SK-N-SH treated with all-trans-retinoic acid at 6 μM for 48 hours (cell line): ENCODE measurements around the gene IGFL2.

ENCODE experiments used
- ATAC-seq: fragments of 200-7000 bp; cut with Tn5 transposase; 3 replicates; pipeline ENCODE4 v1.9.1; 2020; ENCODE audit warnings: mild to moderate bottlenecking, moderate library complexity
- ARNTL ChIP-seq: fragments of 450-650 bp; formaldehyde crosslinking; IDR thresholded peaks from 2 replicates; pipeline ENCODE4 v1.5.0; 2020; ENCODE audit warnings: low read depth, mild to moderate bottlenecking, moderate library complexity, borderline replicate concordance
- BACH2 ChIP-seq: fragments of 250-450 bp; sonication (Bioruptor Pico); IDR thresholded peaks from 2 replicates; pipeline ENCODE4 v1.9.0; 2021; ENCODE audit warnings: mild to moderate bottlenecking, borderline replicate concordance
- CSDC2 ChIP-seq: fragments of 250-450 bp; sonication (Bioruptor Pico); IDR thresholded peaks from 2 replicates; pipeline ENCODE4 v1.5.0; 2020; ENCODE audit warnings: mild to moderate bottlenecking, moderate library complexity
- ESRRG ChIP-seq: fragments of 250-450 bp; sonication (Bioruptor Pico); IDR thresholded peaks from 2 replicates; pipeline ENCODE4 v1.6.1; 2021; ENCODE audit warnings: mild to moderate bottlenecking
- GLIS3 ChIP-seq: fragments of 250-450 bp; sonication (Bioruptor Pico); IDR thresholded peaks from 2 replicates; pipeline ENCODE4 v1.5.0; 2020; ENCODE audit warnings: mild to moderate bottlenecking, moderate library complexity
- OSR1 ChIP-seq: fragments of 250-450 bp; sonication (Bioruptor Pico); IDR thresholded peaks from 2 replicates; pipeline ENCODE4 v1.8.0; 2022; ENCODE audit warnings: moderate library complexity, mild to moderate bottlenecking, inconsistent platforms
- PPARA ChIP-seq: fragments of 250-450 bp; sonication (Bioruptor Pico); IDR thresholded peaks from 2 replicates; pipeline ENCODE4 v1.5.0; 2020; ENCODE audit warnings: mild to moderate bottlenecking, borderline replicate concordance
- RARB ChIP-seq: fragments of 250-450 bp; sonication (Bioruptor Pico); IDR thresholded peaks from 2 replicates; pipeline ENCODE4 v1.8.0; 2021; ENCODE audit warnings: mild to moderate bottlenecking, moderate library complexity
- SNAI2 ChIP-seq: fragments of 250-450 bp; sonication (Bioruptor Pico); IDR thresholded peaks from 2 replicates; pipeline ENCODE4 v1.5.0; 2020; ENCODE audit warnings: mild to moderate bottlenecking, moderate library complexity
- TCF4 ChIP-seq: fragments of 250-450 bp; sonication (Bioruptor Pico); IDR thresholded peaks from 2 replicates; pipeline ENCODE4 v1.8.0; 2021; ENCODE audit warnings: mild to moderate bottlenecking, moderate library complexity, borderline replicate concordance
- TOX ChIP-seq: fragments of 250-450 bp; sonication (Bioruptor Pico); IDR thresholded peaks from 2 replicates; pipeline ENCODE4 v1.8.0; 2021; ENCODE audit warnings: mild to moderate bottlenecking, moderate library complexity, borderline replicate concordance
- ZFP3 ChIP-seq: fragments of 250-450 bp; sonication (Bioruptor Pico); IDR thresholded peaks from 2 replicates; pipeline ENCODE4 v1.5.0; 2020; ENCODE audit warnings: mild to moderate bottlenecking, moderate library complexity
- ZNF565 ChIP-seq: fragments of 450-650 bp; formaldehyde crosslinking; conservative IDR thresholded peaks from 2 replicates; pipeline ENCODE4 v1.5.0; 2020; ENCODE audit warnings: low read depth, mild to moderate bottlenecking, moderate library complexity
- ZNF70 ChIP-seq: fragments of 450-650 bp; formaldehyde crosslinking; IDR thresholded peaks from 2 replicates; pipeline ENCODE4 v1.5.0; 2020; ENCODE audit warnings: mild to moderate bottlenecking, moderate library complexity
- ZNF8 ChIP-seq: fragments of 450-650 bp; formaldehyde crosslinking; IDR thresholded peaks from 2 replicates; pipeline ENCODE4 v1.5.0; 2020; ENCODE audit warnings: mild to moderate bottlenecking, moderate library complexity
- TF ChIP-seq, protein P1 (sequence below): fragments of 250-450 bp; sonication (Bioruptor Pico); IDR thresholded peaks from 2 replicates; pipeline ENCODE4 v1.8.0; 2021; ENCODE audit warnings: low read depth, mild to moderate bottlenecking, moderate library complexity, borderline replicate concordance
- TF ChIP-seq, protein P2 (sequence below): fragments of 250-450 bp; sonication (Bioruptor Pico); IDR thresholded peaks from 2 replicates; pipeline ENCODE4 v1.5.0; 2020; ENCODE audit warnings: mild to moderate bottlenecking, moderate library complexity
- TF ChIP-seq, protein P3 (sequence below): fragments of 250-450 bp; sonication (Bioruptor Pico); IDR thresholded peaks from 2 replicates; pipeline ENCODE4 v1.5.1; 2020; ENCODE audit warnings: low read depth, mild to moderate bottlenecking, moderate library complexity
- TF ChIP-seq, protein P4 (sequence below): fragments of 250-450 bp; sonication (Bioruptor Pico); IDR thresholded peaks from 2 replicates; pipeline ENCODE4 v1.5.1; 2021; ENCODE audit warnings: mild to moderate bottlenecking, moderate library complexity

Gene IGFL2

DNA sequence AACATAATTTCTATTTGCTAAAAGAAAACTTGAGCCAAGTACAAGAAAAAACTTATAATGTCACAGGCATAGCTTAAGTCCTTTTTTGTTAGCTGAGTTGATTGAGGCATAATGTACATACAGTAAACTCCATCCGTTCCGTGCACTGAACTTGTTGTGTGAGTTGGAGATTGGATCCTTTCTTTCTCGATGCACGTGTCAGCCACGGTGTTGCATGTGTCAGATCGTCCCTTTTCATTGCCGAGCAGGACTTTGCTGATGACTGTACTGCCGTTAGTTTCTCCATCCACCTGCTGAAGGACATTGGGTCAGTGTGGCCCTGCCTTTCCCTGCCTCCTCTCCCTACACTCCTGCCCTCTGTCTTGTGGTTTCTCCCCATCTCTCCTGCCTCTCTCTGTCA lies 34.4 kb downstream of the IGFL2 start:
- ATAC-seq: no peak
- TF ChIP-seq ZNF565 (CRISPR knock-in tag) (no peak), BACH2 (CRISPR knock-in tag) (no peak), OSR1 (no peak), ZFP3 (CRISPR knock-in tag) (no peak), ARNTL (CRISPR knock-in tag) (no peak), TOX (CRISPR knock-in tag) (no peak), CSDC2 (no peak)
- TF ChIP-seq, protein P1, sequence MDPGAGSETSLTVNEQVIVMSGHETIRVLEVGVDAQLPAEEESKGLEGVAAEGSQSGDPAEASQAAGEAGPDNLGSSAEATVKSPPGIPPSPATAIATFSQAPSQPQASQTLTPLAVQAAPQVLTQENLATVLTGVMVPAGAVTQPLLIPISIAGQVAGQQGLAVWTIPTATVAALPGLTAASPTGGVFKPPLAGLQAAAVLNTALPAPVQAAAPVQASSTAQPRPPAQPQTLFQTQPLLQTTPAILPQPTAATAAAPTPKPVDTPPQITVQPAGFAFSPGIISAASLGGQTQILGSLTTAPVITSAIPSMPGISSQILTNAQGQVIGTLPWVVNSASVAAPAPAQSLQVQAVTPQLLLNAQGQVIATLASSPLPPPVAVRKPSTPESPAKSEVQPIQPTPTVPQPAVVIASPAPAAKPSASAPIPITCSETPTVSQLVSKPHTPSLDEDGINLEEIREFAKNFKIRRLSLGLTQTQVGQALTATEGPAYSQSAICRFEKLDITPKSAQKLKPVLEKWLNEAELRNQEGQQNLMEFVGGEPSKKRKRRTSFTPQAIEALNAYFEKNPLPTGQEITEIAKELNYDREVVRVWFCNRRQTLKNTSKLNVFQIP (CRISPR knock-in tag): no peak
- TF ChIP-seq, all 23 proteins: peak for 0

DNA sequence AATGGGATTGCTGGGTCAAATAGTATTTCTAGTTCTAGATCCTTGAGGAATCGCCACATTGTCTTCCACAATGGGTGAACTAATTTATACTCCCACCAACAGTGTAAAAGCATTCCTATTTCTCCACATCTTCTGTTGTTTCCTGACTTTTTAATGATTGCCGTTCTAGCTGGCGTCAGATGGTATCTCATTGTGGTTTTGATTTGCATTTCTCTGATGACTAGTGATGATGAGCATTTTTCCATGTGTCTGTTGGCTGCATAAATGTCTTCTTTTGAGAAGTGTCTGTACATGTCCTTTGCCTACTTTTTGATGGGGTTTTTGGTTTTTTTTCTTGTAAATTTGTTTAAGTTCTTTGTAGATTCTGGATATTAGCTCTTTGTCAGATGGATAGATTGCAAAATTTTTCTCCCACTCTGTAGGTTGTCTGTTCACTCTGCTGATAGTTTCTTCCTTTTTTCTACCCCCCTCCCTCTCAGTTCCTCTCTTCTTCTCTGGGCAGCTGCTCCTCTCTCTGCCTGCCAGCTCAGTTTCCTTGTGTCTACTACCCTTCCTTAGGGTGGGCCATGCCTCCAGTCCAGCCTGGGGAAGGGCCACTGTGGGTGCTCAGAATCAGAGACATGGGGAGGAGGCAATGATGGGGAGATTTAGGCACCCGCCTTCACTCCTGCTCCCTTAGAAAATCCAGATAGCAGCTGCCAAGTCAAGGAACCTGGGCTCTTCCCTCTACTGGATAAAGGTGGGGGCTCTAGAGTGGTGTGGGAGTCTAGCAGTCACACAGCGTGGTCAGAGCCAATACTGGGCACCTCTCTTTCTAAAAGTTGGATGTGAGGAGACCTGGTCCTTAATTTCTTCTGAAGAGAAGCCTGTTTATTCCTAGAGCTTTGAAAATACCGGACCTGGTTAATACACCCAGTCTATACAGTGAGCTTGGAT lies 37.0 kb downstream of the IGFL2 start:
- ATAC-seq: peak; percentile 12; the same call in 2 of the 3 replicates

DNA sequence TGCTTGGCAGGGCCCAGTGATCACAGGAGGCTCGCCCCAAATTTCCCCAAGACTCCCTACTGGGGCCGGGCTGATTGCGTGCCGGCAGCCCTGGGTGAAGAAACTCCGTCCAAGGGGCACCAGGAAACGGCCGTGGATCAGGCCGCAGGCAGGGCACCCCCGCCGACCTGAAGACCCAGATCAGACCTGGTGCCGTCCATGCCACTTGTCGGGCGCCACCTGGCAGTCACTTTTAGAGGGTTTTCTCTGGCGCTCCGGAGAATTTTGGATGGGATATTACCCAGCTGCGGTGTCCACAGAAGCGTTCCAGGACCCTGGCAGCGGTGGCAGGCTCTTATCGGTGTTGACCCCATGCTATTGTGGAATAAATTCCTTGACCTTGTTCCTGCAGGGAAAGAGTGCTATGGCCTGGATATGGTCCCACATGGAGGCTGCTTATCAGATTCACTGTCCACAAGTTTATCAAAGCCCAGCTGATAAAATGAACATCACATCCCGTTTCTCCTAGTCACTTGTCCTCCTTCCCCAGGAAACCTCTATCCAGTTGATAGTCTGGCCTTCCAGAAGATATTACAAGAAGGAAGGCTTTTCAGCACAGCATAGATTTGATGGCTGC lies 38.2 kb downstream of the IGFL2 start:
- ATAC-seq: no peak
- TF ChIP-seq PPARA (CRISPR knock-in tag) (no peak), TOX (CRISPR knock-in tag) (no peak), OSR1 (no peak), ZNF565 (CRISPR knock-in tag) (no peak), ZNF8 (CRISPR knock-in tag) (no peak), ARNTL (CRISPR knock-in tag) (no peak)
- TF ChIP-seq, protein P2, sequence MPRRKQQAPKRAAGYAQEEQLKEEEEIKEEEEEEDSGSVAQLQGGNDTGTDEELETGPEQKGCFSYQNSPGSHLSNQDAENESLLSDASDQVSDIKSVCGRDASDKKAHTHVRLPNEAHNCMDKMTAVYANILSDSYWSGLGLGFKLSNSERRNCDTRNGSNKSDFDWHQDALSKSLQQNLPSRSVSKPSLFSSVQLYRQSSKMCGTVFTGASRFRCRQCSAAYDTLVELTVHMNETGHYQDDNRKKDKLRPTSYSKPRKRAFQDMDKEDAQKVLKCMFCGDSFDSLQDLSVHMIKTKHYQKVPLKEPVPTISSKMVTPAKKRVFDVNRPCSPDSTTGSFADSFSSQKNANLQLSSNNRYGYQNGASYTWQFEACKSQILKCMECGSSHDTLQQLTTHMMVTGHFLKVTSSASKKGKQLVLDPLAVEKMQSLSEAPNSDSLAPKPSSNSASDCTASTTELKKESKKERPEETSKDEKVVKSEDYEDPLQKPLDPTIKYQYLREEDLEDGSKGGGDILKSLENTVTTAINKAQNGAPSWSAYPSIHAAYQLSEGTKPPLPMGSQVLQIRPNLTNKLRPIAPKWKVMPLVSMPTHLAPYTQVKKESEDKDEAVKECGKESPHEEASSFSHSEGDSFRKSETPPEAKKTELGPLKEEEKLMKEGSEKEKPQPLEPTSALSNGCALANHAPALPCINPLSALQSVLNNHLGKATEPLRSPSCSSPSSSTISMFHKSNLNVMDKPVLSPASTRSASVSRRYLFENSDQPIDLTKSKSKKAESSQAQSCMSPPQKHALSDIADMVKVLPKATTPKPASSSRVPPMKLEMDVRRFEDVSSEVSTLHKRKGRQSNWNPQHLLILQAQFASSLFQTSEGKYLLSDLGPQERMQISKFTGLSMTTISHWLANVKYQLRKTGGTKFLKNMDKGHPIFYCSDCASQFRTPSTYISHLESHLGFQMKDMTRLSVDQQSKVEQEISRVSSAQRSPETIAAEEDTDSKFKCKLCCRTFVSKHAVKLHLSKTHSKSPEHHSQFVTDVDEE (CRISPR knock-in tag): no peak
- TF ChIP-seq, protein P1 (CRISPR knock-in tag): no peak

DNA sequence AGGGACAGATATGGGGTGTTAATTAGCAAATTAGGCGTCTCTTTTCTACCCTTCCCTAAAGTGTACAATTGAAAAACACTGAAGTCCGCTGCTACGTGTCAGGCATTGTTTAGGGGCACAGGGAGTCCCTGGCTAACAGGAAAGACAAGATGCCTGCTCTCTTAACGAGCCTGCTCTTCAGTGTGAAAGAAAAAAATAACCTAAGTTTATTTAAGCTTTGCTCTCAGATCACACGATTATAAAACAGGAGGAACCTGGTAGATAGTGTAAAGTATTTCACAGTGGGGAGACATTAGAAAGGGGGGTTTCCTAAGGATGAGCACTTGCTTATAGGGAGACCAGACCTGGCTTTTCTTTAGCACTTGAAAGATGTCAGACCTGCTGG lies 38.7 kb downstream of the IGFL2 start:
- no peak for ATAC-seq
- TF ChIP-seq GLIS3 (no peak), ZNF565 (CRISPR knock-in tag) (no peak), SNAI2 (CRISPR knock-in tag) (no peak), ZNF70 (no peak), ZNF8 (CRISPR knock-in tag) (no peak), TOX (CRISPR knock-in tag) (no peak), OSR1 (no peak), ESRRG (CRISPR knock-in tag) (no peak), ZFP3 (CRISPR knock-in tag) (no peak), RARB (no peak), ARNTL (CRISPR knock-in tag) (no peak), TCF4 (CRISPR knock-in tag) (no peak)
- TF ChIP-seq, protein P3, sequence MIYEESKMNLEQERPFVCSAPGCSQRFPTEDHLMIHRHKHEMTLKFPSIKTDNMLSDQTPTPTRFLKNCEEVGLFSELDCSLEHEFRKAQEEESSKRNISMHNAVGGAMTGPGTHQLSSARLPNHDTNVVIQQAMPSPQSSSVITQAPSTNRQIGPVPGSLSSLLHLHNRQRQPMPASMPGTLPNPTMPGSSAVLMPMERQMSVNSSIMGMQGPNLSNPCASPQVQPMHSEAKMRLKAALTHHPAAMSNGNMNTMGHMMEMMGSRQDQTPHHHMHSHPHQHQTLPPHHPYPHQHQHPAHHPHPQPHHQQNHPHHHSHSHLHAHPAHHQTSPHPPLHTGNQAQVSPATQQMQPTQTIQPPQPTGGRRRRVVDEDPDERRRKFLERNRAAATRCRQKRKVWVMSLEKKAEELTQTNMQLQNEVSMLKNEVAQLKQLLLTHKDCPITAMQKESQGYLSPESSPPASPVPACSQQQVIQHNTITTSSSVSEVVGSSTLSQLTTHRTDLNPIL (CRISPR knock-in tag): no peak
- TF ChIP-seq, protein P2 (CRISPR knock-in tag): no peak
- TF ChIP-seq, protein P1 (CRISPR knock-in tag): no peak
- TF ChIP-seq, protein P4, sequence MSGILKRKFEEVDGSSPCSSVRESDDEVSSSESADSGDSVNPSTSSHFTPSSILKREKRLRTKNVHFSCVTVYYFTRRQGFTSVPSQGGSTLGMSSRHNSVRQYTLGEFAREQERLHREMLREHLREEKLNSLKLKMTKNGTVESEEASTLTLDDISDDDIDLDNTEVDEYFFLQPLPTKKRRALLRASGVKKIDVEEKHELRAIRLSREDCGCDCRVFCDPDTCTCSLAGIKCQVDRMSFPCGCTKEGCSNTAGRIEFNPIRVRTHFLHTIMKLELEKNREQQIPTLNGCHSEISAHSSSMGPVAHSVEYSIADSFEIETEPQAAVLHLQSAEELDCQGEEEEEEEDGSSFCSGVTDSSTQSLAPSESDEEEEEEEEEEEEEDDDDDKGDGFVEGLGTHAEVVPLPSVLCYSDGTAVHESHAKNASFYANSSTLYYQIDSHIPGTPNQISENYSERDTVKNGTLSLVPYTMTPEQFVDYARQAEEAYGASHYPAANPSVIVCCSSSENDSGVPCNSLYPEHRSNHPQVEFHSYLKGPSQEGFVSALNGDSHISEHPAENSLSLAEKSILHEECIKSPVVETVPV: no peak
